HG03066 (cell line): ENCODE measurements around the gene ZDHHC1.
"Not testable (repeated sequence)": the region's sequence is repeated elsewhere in the genome, so short reads cannot be mapped to it uniquely, and the experiment has no call there.

Experiments used
- ATAC-seq: cut with Tn5 transposase; IDR thresholded peaks from one replicate; pipeline ENCODE4 v1.9.1; 2021; ENCODE audit warnings: low read depth; ENCODE audit not compliant: unreplicated experiment

The ZDHHC1 gene

DNA sequence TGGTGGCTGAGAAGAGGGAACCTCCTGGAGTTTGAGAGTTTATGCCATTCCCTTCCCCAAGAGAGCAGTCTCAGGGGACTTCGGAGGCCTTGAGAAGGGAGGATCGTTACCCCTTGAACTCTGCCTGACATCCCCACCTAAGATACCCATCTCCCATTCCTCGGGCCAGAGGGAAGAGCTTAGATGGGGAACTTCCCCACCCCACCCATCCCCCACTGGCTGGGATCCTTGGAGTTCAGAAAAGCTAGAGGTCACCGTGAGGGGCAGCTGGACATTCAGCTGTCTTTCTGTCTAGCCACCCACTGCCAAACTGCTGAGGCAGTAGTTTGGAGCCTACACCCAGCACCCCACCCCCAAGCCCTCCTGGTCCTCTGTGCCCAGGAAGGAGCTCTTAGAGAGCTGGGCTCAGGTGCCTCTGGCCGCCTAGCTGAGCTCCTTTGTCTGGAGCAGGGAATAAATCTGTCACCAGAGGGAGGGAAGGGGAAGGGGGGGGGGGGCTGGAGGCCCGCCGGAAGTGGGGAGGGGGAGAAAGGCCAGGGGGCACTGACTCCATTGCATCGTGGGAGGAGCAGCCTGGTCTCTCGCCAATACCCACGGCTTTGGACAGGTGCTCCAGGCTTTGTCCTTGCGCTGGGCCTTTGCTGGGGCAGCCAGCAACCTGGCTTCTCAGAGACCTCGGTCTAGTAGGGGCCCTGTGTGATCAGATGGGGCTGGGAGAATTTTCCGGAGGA is 15.7 kb upstream of the ZDHHC1 start:
- ATAC-seq, result no peak

DNA sequence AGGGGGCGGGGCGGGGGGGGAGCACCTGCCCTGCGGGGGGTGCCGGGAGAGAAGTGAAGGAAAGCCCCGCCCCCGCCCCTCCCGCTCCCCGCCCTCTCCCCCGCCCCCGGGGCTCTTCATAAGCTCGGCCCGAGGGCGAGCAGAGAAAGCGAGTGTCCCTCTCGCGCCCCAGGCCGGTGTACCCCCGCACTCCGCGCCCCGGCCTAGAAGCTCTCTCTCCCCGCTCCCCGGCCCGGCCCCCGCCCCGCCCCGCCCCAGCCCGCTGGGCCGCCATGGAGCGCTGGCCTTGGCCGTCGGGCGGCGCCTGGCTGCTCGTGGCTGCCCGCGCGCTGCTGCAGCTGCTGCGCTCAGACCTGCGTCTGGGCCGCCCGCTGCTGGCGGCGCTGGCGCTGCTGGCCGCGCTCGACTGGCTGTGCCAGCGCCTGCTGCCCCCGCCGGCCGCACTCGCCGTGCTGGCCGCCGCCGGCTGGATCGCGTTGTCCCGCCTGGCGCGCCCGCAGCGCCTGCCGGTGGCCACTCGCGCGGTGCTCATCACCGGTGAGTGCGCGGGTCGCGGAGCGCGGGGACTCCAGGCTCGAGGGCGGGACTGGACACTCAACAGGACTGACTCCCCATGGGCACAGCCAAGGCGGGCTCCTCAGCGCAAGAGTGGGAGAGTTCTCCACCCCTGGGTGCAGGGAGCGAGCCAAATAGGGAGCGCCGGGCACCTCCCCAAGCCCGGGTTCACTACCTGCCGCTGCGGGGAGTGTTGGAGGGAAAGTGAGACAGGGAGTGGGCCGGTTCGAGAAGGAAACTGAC is 14.9 kb upstream of the ZDHHC1 start, which contains the start of gene HSD11B2:
Gene HSD11B2, plus strand, starts transcription at position 145 of the 798 bp plus-strand sequence. Its CDS starts 128 bp downstream, at position 273.
- ATAC-seq, result no peak

DNA sequence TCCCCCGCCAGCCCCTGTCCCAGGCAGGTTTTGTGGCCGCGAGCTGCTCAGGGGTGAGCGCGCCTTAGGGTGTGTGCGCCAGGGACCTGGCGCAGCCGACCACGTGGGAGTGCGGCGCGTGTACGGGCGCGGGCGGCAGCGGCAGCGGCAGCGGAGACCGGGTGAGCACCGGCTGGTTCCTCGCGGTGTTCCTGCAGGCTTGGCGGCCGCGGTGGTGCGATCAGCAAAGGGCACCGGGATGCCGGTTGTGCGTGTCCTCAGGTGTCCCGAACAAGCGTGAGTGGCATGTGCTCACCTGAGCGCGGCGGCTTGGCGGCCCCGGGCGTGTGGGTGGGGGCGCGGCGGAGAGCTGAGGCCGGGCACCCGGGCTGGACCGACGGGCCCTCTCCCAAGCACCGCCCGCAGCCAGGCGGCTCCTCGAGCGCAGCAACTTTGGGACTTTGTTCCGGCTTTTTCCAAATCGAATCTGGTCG is 14.3 kb upstream of the ZDHHC1 start:
- ATAC-seq, result no peak

DNA sequence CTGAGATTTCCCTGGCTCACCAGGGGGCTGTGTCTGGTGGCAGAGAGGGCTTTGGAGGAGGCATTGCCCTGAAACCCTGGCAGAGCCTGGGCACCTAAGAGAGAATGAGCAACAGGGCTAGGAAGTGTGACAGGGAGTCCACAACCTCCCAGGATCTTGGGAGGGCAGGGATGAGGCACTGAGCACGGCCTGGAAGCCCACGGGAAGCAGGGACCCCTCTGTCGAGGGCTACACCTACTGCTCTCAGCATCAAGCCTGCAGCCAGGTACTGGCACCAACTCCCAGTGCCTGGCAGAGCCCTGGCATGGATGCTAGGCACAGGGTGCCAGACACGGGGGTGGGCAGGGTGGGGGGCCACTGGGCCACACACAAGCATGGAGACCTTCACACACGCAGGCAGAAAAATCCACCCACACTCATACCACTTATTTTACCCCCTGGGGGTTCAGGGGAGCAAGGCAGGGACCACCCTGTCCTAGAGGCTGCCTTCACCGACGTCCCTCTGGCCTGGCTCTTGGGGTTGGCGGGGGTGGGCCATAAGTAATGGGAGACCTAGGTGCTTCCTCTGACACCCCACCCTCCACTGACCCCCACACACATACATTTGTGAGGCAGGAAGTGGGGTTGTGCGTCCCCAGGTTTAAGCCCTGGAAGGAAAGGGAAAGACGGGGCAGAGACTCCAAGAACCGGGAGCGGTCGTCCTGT is 13.7 kb upstream of the ZDHHC1 start:
- ATAC-seq, result no peak

DNA sequence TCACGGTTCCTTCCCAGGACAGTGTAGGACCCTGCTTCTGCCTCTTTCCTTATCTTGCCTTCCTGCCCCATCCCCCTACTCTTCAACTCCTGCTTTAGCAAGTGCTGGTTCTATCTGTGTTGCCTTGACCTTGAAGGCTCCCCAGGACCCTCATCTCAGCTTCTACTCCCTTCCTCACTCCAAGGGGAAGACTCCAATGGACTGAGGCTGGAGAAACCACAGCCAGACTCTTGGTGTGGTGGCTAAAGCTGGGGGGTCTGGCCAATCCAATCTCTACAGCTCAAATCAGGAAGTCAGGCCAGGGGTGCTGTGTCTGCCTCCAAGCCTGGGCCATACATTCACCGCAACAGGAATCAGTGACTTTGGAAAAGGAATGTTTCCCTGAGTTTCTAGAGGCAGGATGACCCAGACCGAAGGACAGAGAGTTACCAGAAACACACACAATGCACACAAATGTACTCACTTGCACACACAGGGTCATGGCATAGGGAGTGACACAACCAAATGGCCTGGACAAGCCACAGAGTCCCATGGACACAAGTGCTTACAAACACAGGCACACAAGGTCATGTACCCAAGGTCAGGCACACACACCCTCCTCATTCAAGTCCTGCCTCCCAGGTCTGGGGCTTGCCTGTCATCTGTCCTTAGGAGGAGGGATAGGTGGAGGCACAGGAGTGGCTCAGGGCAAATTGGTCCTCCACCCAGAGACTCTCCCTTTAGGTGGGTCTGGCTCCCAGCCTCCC is 12.9 kb upstream of the ZDHHC1 start:
- ATAC-seq, result no peak

DNA sequence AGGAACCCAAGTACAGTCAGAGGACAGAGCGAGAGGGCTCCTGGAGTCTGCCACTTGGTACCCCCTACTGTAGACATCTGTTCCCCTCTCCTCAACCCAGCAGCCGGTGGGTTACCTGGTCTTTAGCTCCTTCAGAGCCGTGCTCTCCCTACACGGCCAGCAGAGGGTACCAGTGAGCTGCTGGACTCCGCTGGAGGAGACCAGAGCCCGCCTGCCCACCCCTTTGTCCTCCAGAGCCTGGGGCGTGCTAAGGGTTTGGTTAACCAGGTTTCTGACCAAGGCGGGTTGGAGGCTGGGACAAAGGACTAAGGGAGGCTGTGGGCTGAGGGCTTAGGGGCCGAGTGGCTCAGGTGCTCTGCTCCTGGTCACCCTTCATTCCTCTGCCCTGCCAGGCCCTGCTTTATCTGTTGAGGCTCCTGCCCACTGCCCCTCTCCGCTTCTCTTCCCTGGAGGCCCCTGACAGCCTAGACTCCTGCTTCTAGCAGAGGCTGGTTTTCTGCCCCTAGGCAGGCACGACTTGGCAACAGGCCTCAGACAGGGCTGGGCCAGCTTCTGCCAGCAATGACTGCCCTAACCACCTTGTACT is 12.0 kb upstream of the ZDHHC1 start:
- ATAC-seq, result no peak

DNA sequence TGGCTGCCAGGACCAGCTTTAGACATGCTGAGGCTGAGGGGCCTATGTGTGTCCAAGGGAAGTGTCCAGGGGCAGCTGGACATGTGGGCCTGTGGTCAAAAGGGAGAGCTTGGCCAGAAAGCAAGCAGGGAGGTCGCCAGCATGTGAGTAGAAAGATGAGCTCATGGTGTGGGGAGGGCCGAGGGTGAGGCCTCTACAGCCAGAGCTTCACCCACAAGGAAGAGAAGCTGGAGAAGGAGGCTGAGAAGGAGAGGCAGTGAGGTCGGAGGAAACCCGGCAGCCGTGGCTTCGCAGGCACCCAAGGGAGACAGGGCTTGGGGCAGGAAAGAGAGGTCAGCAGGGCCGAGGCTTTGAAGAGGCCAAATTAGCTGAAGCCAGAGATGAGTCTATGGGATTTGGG is 10.7 kb upstream of the ZDHHC1 start:
- no peak for ATAC-seq

DNA sequence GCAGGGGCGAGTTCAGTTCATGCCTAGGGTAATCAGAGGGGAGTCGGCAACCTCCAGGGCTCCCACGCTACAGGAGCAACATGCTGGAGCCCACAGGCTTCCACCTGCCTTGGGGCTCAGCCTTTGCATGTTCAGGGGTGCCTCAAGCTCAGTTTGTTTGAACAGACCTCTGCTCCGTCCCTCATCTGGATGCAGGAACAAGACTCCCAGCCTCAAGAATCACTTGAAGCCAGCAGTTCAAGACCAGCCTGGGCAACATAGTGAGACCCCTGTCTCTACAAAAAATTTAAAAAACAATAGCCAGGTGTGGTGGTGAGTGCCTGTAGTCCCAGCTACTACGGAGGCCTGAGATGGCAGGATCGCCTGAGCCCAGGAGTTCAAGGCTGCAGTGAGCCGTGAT is 9.7 kb upstream of the ZDHHC1 start:
- ATAC-seq, result no peak

DNA sequence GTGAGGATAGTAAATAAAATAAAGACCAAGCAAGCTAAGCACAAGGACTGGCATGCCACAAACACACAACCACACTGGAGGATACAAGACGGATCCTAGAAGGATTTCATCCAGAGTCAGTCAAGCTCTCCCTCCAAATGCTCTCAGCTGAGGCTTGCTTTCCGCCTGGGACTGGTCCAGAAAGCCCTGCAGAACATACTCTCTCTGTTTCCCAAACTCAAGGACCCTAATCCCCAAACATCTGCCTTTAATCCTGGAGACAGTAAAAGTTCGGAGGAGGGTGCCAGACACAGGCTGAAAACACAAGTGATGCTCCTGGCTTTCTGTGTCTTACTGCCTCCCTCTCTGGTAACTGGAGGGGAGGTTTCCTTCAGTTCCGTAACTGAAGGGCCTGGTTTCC is 9.3 kb upstream of the ZDHHC1 start:
- ATAC-seq, result no peak

DNA sequence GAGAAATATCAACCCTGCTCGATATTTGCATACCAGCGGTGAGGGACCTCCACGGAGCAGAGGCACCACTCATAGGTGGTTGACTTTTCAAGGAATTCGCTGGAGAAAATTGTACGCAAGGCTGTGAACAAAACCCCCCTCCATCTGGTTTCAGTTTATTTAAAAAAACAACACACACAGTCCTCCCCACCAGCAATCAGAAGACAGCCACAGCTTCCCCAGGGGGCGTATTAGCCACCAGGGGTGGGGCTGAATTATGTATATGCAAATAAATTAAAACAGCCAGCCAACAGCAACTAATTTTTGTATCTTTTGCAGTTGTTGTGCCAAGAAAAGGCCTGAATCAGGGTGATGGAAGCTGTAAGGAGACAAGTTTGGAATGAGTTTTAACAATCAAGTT is 8.8 kb upstream of the ZDHHC1 start:
- no peak for ATAC-seq

DNA sequence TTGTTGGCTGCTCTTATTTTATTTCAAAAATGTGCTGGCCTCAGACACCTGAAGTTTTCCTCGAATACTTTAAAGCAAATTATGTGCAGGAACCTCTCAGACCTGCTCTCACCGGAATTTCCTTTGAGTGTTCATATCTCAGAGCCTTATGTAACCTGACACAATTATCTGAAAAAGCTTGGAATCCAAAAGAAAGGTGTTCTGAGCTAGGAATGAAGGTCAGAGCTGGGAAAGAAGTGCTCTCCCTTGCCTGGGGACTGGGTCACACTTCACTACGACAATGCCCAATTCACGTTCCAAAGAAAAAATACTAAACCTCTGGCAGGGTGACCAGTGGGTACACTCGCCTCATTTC is 8.0 kb upstream of the ZDHHC1 start:
- no peak for ATAC-seq

DNA sequence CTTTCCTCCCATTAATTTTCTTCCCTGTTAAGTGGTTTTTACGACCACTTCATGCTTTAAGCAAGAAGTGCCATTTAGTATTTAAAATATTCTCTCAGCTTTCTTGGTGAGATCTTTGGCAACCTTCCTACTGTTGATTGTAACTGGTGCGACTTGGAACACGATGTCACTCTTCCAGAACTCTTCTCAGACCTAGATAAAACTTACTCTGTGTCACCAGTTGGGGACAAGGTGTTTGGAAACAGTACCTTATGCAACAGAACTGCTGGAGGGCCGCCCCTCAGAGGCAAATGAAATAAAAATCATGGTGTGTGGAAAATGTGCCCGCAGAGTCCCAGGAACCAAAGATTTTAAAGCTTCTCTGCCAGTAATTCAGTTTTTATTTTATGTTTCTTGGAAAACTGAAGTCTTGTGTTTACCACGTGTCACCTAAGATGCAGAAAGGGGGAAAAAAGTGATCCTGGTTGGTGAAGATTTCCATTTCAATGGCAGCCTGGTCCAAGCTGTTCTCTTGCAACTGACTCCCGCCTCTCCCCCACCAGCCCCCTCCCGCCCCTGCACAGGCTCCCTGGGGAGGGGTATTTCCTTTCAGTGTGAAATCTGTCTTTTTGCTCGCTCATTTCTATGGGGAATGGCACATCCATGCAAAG is 7.5 kb upstream of the ZDHHC1 start:
- no peak for ATAC-seq

DNA sequence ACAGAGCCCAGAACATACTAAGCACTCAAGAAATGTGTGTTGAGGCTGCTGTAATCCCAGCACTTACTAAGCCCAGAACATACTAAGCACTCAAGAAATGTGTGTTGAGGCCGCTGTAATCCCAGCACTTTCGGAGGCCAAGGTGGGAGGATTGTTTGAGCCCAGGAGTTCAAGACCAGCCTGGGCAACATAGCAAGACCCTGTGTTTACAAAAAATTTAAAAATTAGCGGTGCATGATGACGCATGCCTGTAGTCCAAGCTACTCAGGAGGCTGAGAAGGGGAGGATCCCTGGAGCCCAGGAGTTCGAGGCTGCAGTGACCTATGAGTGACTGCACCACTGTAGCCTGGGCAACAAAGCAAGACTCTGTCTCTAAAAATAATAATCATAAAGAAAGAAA is 6.7 kb upstream of the ZDHHC1 start:
- no peak for ATAC-seq

DNA sequence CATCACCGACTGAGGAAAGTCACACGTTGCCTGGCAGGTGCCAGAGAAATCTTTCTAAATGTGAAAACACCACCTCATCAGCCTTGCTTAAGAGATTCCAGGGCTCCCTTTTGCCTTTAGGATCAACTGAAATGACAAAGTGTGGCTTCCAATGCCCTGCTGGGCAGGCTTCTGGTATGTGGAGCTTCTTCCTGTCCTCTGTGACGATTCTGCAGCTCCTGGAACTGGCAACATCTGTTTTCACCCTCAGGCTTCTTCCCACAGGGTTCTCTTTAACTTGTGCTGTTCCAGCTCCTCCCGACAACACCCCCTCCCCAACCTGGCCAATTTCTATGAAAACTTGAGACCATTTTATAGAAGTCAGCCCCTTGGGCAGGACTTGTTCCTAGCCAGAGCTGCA is 4.8 kb upstream of the ZDHHC1 start:
- no peak for ATAC-seq

DNA sequence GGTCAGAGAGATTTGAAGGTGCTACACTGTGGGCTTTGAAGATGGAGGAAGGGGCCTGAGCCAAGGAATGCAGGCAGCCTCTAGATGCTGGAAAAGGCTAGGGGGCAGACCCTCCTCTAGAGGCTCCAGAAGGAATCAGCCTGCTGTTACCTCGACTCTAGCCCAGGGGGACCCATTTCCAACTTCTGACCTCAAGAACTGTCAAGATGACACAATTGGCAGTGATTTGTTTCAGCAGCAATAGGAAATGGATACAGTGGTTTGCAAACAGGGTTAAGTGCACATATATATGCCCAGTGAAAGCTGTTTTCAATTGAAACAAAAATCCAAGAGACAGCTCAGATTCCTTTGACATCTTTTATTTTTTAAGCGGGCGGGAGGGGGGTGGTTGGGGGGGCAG is 3.7 kb upstream of the ZDHHC1 start:
- no peak for ATAC-seq

DNA sequence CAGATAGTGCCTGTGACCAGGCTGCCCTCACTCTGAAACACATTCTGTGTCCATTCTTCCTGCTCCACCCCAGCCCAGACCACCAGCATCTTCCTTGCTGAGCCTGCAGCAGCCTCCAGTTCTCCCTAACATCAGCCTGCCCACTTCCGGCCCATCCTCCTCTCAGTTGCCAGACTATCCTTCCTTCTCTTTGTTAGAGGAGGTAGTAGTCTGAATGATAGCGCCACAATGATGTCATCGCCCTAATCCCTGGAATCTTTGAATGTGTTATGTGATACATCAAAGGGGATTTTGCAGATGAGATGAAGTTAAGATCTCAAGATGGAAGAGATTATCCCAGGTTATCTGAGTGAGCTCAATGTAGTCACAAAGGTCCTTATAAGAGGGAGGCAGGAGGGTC is 3.2 kb upstream of the ZDHHC1 start:
- no peak for ATAC-seq

DNA sequence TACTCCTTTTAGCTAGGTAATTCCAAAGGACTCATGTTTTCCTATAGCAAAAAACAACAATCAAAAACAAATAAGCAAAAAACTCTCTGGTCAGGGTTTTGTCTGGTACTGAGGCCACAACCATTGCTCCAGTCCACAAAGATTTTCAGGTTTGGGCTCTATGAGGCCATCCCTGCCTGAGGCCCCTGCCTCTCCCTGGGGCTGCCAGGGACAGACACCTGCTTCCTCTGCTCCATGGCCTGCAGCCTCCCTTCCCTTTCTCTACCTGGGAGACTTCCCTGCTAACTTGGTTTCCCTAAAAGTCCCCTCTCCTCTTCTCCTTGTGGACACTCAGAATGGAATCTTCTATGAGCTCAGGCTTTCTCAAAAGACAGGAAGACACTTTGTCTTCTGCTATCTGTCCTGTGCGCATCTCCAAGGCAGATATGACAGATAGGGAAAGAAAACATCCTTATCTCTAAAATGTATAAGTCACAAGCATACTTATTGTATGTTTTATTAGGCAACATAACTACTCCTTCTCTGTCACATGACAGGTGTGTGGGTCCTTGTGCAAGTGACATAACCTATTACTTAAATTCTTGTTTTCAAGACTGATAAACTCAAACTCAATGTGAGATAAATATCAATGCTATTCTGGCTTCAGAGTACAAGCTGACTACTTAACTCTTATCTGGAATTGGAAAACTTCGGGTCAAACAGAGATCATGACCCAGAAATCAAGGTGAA is 1.2 kb upstream of the ZDHHC1 start:
- no peak for ATAC-seq

DNA sequence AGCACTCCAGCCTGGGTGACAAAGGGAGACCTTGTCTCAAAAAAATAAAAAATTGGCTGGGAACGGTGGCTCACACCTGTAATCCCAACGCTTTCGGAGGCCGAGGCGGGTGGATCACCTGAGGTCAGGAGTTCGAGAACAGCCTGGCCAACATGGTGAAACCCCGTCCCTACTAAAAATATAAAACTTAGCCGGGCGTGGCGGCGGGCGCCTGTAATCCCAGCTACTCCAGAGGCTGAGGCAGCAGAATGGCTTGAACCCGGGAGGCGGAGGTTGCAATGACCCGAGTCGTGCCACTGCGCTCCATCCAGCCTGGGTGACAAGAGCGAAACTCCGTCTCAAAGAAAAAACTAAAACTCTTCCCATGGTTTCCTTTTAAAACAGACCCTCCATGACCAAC is 856 bp downstream of the ZDHHC1 start:
- ATAC-seq, result not testable (repeated sequence)
